Measurements from ENCODE around the gene APOC1.

APOC1 gene

GRCh38 chr19:44955505-44956439, 41.4 kb downstream of the APOC1 start:
- no peak for TF ChIP-seq CTCF (conservative IDR thresholded peaks at IDR 0.05)
- peak overlapping the region; percentile 98 for H3K27ac ChIP-seq

GRCh38 chr19:44957526-44957925, 43.1 kb downstream of the APOC1 start:
- H3K27ac ChIP-seq: peak overlapping the region; percentile 98
- no peak for TF ChIP-seq CTCF (conservative IDR thresholded peaks at IDR 0.05)

- peak overlapping the region; percentile 98; the same call in 1 of the 2 replicates for H3K27ac ChIP-seq
These were observed 43.7 kb downstream of the APOC1 start for GRCh38 chr19:44958090-44958489.

GRCh38 chr19:44959691-44960090, 45.3 kb downstream of the APOC1 start:
- H3K27ac ChIP-seq: no peak overlapping the region
- TF ChIP-seq CTCF (conservative IDR thresholded peaks at IDR 0.05): no peak

More at GRCh38 chr19:44958090-44958489, 43.7 kb downstream of the APOC1 start:
- no peak for TF ChIP-seq CTCF (conservative IDR thresholded peaks at IDR 0.05)

GRCh38 chr19:44960906-44961728, 46.7 kb downstream of the APOC1 start:
- no peak overlapping the region for H3K27ac ChIP-seq

GRCh38 chr19:44961821-44962220, 47.4 kb downstream of the APOC1 start:
- H3K27ac ChIP-seq: no peak overlapping the region
- TF ChIP-seq CTCF (conservative IDR thresholded peaks at IDR 0.05): no peak

More at GRCh38 chr19:44960906-44961728, 46.7 kb downstream of the APOC1 start:
- no peak for TF ChIP-seq CTCF (conservative IDR thresholded peaks at IDR 0.05)

GRCh38 chr19:44968118-44968517, 53.7 kb downstream of the APOC1 start:
- H3K27ac ChIP-seq: no peak overlapping the region
- no peak for TF ChIP-seq CTCF (conservative IDR thresholded peaks at IDR 0.05)

Data from VCaP (cell line).